GM12878 (cell line): ENCODE data around the gene BTNL9. TPM values are rescaled to one million over a fixed set of nuclear protein-coding genes. Genes with fewer than 3 reads are reported as not detected.

Source experiments
- ATAC-seq: fragments of 200-7000 bp; cut with Tn5 transposase; 3 replicates; pipeline ENCODE4 v1.9.1; 2020; ENCODE audit warnings: mild to moderate bottlenecking, moderate library complexity
- BruUV-seq: library from RNA; stranded (reverse); fragments of 400-500 nt; replicated peaks from 2 replicates; lab custom pipeline; 2021; lab: Mats Ljungman, UMichigan
- CTCF ChIA-PET: fragments of 300-600 bp; sonication (Branson Sonifier 250); formaldehyde crosslinking; extraction: SDS; loops from one replicate; lab custom pipeline; 2021; ENCODE audit warnings: inconsistent platforms; lab: Yijun Ruan, JAX
- POLR2A ChIA-PET: fragments of 350-600 bp; formaldehyde crosslinking; extraction: SDS; loops from one replicate; lab custom pipeline; 2021; ENCODE audit warnings: inconsistent platforms; lab: Charles Lee
- RAD21 ChIA-PET: fragments of 300-600 bp; sonication (Branson Sonifier 250); formaldehyde crosslinking; loops from one replicate; lab custom pipeline; 2023; ENCODE audit warnings: antibody characterized with exemption; ENCODE audit not compliant: unreplicated experiment; lab: Charles Lee
- SMC1A ChIA-PET: fragments of 300-600 bp; sonication (Branson Sonifier 250); formaldehyde crosslinking; loops from one replicate; lab custom pipeline; 2023; ENCODE audit not compliant: unreplicated experiment, uncharacterized antibody; lab: Charles Lee
- DNase-seq: peaks from one replicate; pipeline ENCODE4 v3.0.0-alpha.2; 2011; ENCODE audit warnings: low read depth, low spot score
- FAIRE-seq: peaks from 3 replicates; lab custom pipeline; 2011; peaks lifted over from hg19 to GRCh38; lab: Jason Lieb, UNC
- H2AFZ ChIP-seq: 2 replicates; pipeline ENCODE4 v1.6.0; 2011; ENCODE audit warnings: low read depth, low read length, control low read depth; ENCODE audit not compliant: control insufficient read depth
- H3K27ac ChIP-seq: 2 replicates; pipeline ENCODE4 v1.5.1; 2011; ENCODE audit warnings: control low read depth; ENCODE audit not compliant: control insufficient read depth, insufficient read depth
- H3K27me3 ChIP-seq, 2 experiments: replicated peaks in 1 of 2; 2 replicates each; pipeline versions ENCODE4 v1.6.0 to v1.6.1; 2011; ENCODE audit warnings: low read length in 1 of 2; ENCODE audit not compliant: control insufficient read depth in 2 of 2, insufficient read depth in 2 of 2
- H3K36me3 ChIP-seq, 2 experiments: 2 replicates each; pipeline ENCODE4 v1.5.1; 2011; ENCODE audit warnings: low read length in 1 of 2; ENCODE audit not compliant: control insufficient read depth in 2 of 2, insufficient read depth in 2 of 2
- H3K4me1 ChIP-seq: 2 replicates; pipeline ENCODE4 v1.6.1; 2011; ENCODE audit warnings: mild to moderate bottlenecking, low read length, moderate library complexity, mixed read lengths; ENCODE audit not compliant: control insufficient read depth, insufficient read depth
- H3K4me2 ChIP-seq: 2 replicates; pipeline ENCODE4 v1.6.0; 2011; ENCODE audit warnings: control low read depth; ENCODE audit not compliant: control insufficient read depth, insufficient read depth
- H3K4me3 ChIP-seq: fragments of 200-600 bp; sonication (generic); 2 replicates; pipeline ENCODE4 v1.5.1; 2016
- H3K79me2 ChIP-seq: 2 replicates; pipeline ENCODE4 v1.6.0; 2011; ENCODE audit warnings: low read length; ENCODE audit not compliant: control insufficient read depth, insufficient read depth
- H3K9ac ChIP-seq: 2 replicates; pipeline ENCODE4 v1.8.0; 2011; ENCODE audit warnings: low read length, control low read depth, mixed read lengths; ENCODE audit not compliant: control insufficient read depth, insufficient read depth
- H3K9me3 ChIP-seq: replicated peaks from 3 replicates; pipeline ENCODE4 v1.5.1; 2011; ENCODE audit warnings: mild to moderate bottlenecking, low read length; ENCODE audit not compliant: control insufficient read depth, insufficient read depth
- H4K20me1 ChIP-seq: 2 replicates; pipeline ENCODE4 v1.6.0; 2011; ENCODE audit not compliant: control insufficient read depth, insufficient read depth
- BHLHE40 ChIP-seq, 2 experiments: fragments of 450-650 bp in 1 of 2; IDR thresholded peaks; 2 replicates each; pipeline ENCODE4 v1.6.1; 2011 to 2017; ENCODE audit warnings: low read depth in 2 of 2, borderline replicate concordance in 1 of 2, improper control_type of control experiment in 1 of 2, low read length in 1 of 2, mild to moderate bottlenecking in 1 of 2
- MXI1 ChIP-seq: fragments of 150-350 bp; IDR thresholded peaks from 2 replicates; pipeline ENCODE4 v1.6.1; 2011; ENCODE audit warnings: low read depth, mild to moderate bottlenecking, inconsistent platforms, low read length, improper control_type of control experiment
- PBX3 ChIP-seq: IDR thresholded peaks from 2 replicates; pipeline ENCODE4 v1.6.1; 2011; ENCODE audit warnings: mild to moderate bottlenecking, low read depth, low read length, moderate library complexity; ENCODE audit not compliant: insufficient replicate concordance
- SPI1 ChIP-seq: IDR thresholded peaks from 2 replicates; pipeline ENCODE4 v1.6.1; 2011; ENCODE audit warnings: low read depth, mild to moderate bottlenecking, low read length, moderate library complexity, borderline replicate concordance; ENCODE audit not compliant: insufficient read depth
- TCF3 ChIP-seq: IDR thresholded peaks from 2 replicates; pipeline ENCODE4 v1.6.1; 2012; ENCODE audit warnings: low read depth, mild to moderate bottlenecking, low read length, borderline replicate concordance; ENCODE audit not compliant: insufficient read depth
- WGBS: methylation state at CpG from one replicate; pipeline ENCODE4 v1.1.6; 2016; ENCODE audit warnings: low lambda C conversion rate; ENCODE audit not compliant: insufficient replicate concordance, insufficient coverage; ENCODE audit errors: missing lambda C conversion rate; 5-methylcytosine and 5-hydroxymethylcytosine counted together
- in situ Hi-C: fragments of 300-500 bp; cut with MboI; formaldehyde crosslinking; loops from 9 replicates; pipeline ENCODE4 v1.14.3; 2018; ENCODE audit warnings: mixed read lengths
- intact Hi-C: fragments of 100-400 bp; cut with micrococcal nuclease; formaldehyde crosslinking; loops from one replicate; pipeline ENCODE4 v1.14.2; 2022; ENCODE audit not compliant: unreplicated experiment
- polyA plus RNA-seq, 11 experiments: library from polyadenylated mRNA; depleted of rRNA in 4 of 11; unstranded in 6 of 11; stranded (reverse) in 5 of 11; fragments of >200 nt; fragmentation: Nextera tagmentation in 4 of 11; fragmentation: Illumina TruSeq in 1 of 11; extraction: Ambion mirVana in 4 of 11; extraction: Trizol in 1 of 11; gene quantifications; 1 replicate in 1 of 11; 2 replicates in 10 of 11; pipeline versions ENCODE4 v1.2.1 to v1.2.3, GENCODE V29; 2011 to 2016; ENCODE audit warnings: inconsistent platforms in 2 of 11, missing spikeins in 2 of 11, low read depth in 1 of 11
- total RNA-seq, 4 experiments: library from RNA; depleted of rRNA in 3 of 4; stranded (reverse); fragments of >200 nt in 3 of 4; fragmentation: Illumina TruSeq in 1 of 4; extraction: Trizol in 1 of 4; gene quantifications; 2 replicates each; pipeline versions ENCODE4 v1.2.1 to v1.2.3, GENCODE V29; 2013 to 2021

Gene BTNL9
- total and polyA plus RNA-seq, 10 of the 15 experiments (the other 5 are each of a cell fraction or from before 2014, with no cell fraction given), result 0.01 to 16.5 (median 0.06) TPM; not detected in 5

GRCh38 chr5:181036816-181037364, 3.2 kb upstream of the BTNL9 start:
- TF ChIP-seq PBX3, result no peak
- TF ChIP-seq TCF3, result no peak
- TF ChIP-seq SPI1, result no peak
- peak in 1 of 2 experiments; percentile 28; a peak in 1 of 4 replicates for TF ChIP-seq BHLHE40 (IDR thresholded peaks at IDR 0.05; ENCODE audit: borderline replicate concordance in 1 of 2, low read depth in 2 of 2, low read length in 1 of 2)
- no peak for TF ChIP-seq MXI1
- no peaks in the 10 kb centered on the region for H3K4me1 ChIP-seq
- no peaks in the 10 kb centered on the region for H4K20me1 ChIP-seq
- POLR2A ChIA-PET, result interaction anchor here (0.6 kb wide), 1 partner anchor 167 kb away, joined by 4 read pairs; no protein-coding TSS in a partner anchor
- intact Hi-C loops (no loop called here), in situ Hi-C loops (no loop called here)
- SMC1A ChIA-PET, result interaction anchor here (1.6 kb wide), 1 partner anchor 8 kb away, joined by 3 read pairs; no protein-coding TSS in a partner anchor
- no peaks in the 10 kb centered on the region; a peak in 1 of 4 replicates for H3K27me3 ChIP-seq
- H3K9ac ChIP-seq, result no peak overlapping the region
- no peak for DNase-seq
- H3K4me2 ChIP-seq, result no peak overlapping the region
- BruUV-seq, result no TSS peak
- RAD21 ChIA-PET, result no interaction called here
- H3K4me3 ChIP-seq, result no peak overlapping the region
- no peak overlapping the region for H2AFZ ChIP-seq
- ATAC-seq, result no peak
- FAIRE-seq, result no peak
- 54% methylated on average over 13 of the region's 13 CpGs for WGBS
- no peaks in the 10 kb centered on the region; the same call in 2 of the 3 replicates for H3K9me3 ChIP-seq
- H3K36me3 ChIP-seq, result no peaks in the 10 kb centered on the region
- CTCF ChIA-PET, result no interaction called here
- no peak overlapping the region for H3K27ac ChIP-seq
- H3K79me2 ChIP-seq, result no peaks in the 10 kb centered on the region
